AG10803 (cell line): ENCODE data around the gene ASB2.

ENCODE experiments used
- DNase-seq: peaks from one replicate; pipeline ENCODE4 v3.0.0; 2010; ENCODE audit warnings: low read depth
- H3K4me3 ChIP-seq: 2 replicates; pipeline ENCODE4 v1.5.1; 2011; ENCODE audit warnings: mild to moderate bottlenecking, low read length, control low read depth
- TF ChIP-seq, protein P1 (sequence below): conservative IDR thresholded peaks from 2 replicates; pipeline ENCODE4 v1.5.1; 2011; ENCODE audit warnings: mild to moderate bottlenecking, low read length, control low read depth, inconsistent platforms

ASB2 gene

DNA sequence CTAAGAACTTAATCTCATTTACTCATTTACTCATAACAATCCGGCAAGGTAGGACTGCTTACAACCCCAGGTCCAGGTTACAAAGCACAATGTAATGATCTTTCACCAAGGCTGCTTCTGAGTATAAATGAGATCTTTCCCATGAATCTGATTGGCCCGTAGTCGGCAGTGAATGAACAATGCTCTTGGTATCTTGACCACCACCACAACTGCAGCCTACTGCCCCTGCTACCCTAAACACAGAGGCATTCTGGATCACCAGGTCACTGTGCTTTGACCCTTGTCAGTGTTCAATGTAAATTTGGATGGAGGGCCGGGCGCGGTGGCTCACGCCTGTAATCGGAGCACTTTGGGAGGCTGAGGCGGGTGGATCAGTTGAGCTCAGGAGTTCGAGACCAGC, 33.3 kb downstream of the ASB2 start:
- H3K4me3 ChIP-seq = no peak overlapping the region
- TF ChIP-seq, protein P1, sequence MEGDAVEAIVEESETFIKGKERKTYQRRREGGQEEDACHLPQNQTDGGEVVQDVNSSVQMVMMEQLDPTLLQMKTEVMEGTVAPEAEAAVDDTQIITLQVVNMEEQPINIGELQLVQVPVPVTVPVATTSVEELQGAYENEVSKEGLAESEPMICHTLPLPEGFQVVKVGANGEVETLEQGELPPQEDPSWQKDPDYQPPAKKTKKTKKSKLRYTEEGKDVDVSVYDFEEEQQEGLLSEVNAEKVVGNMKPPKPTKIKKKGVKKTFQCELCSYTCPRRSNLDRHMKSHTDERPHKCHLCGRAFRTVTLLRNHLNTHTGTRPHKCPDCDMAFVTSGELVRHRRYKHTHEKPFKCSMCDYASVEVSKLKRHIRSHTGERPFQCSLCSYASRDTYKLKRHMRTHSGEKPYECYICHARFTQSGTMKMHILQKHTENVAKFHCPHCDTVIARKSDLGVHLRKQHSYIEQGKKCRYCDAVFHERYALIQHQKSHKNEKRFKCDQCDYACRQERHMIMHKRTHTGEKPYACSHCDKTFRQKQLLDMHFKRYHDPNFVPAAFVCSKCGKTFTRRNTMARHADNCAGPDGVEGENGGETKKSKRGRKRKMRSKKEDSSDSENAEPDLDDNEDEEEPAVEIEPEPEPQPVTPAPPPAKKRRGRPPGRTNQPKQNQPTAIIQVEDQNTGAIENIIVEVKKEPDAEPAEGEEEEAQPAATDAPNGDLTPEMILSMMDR = no peak
- DNase-seq = no peak

DNA sequence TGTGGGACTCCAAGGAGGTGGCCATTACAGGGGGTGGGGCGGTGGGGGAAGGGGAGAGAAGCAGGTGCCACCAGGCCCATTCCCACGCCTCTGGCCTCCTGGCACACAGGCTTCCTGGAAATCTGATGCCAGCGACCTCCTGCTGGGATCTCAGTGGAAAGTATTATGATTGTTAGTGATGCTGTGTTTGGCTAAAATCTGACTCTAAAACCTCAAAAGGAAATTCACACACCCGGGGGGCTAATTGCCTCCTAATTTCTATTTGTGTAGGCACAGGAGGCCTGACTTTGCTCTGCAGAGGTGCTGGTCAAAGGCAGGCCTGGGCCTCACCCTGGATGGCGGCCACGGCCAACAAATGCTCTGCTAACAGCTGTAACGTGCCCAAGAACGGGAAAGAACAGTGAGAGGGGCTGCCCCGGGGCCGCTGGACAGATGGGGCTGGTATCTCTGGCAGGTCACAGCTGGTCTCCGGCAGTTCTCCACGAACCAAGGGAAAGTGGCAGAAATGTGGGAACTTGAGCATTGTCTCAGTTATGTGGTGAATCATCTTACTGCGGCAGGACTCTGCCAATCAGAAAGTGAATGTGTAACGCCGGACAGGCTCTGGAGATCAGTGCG, 35.0 kb downstream of the ASB2 start:
- H3K4me3 ChIP-seq = no peak overlapping the region
- TF ChIP-seq, protein P1 = no peak
- peak; percentile 22 for DNase-seq

DNA sequence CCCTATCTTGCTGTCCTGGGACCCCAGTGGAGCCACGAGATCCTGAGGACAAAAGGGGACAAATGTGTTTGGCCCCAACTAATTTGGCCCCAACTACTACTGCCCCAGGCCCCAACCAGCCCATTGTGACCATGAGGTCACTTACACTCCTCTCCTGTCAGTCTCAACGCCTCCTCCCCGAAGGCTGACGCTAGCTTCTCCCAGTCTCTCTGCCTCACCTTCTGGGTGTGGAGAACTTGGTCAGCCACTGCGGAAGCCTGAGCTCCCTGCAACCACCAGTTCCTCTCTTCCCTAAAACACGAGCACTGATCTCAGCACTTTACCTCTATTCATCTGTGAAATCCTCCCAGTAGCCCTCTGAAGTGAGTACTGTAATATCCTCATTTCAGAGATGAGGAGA, 35.9 kb downstream of the ASB2 start:
- TF ChIP-seq, protein P1 = no peak
- DNase-seq = no peak
- H3K4me3 ChIP-seq = no peak overlapping the region

DNA sequence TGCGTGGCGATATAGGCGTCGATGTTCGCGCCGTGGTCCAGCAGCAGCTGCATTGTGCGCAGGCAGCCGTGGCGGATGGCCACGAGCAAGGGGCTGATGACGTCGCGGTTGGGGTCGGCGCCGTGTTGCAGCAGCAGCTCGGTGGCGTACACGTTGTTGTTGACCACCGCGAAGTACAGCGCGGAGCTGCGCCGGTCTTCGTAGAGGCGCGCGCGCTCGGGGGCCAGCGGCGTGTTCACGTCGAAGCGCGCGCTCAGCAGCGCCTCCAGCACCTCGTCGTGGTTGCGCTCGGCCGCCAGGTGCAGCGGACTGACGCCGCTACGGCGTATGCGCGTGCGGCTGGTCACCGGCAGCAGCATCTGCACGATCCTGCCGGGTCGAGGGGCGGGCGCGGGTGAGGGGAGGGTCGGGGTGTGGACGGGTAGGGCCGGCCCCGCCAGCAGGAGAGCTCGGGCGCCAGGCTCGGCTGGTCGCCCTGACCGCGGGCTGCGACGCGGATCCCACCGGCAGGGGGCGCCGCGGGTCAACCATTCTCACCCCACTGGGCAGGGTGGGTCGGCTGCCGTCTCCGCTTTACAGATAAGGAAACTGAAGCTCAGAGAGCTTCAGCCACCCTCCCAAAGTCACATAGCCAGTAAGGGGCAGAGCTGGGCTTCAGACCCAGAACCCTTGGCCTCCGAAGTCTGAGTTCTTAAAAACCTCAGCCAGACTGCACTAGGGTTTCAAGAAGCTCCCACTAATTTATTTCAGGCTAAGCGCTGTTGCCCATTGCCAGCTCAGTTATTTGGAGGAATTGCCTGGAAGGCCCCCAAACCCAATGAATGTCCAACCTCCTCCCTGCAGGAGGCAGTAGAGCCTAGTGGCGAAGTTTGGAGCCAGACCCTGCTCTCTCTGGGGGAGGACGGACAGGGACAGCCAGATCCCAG, 36.8 kb downstream of the ASB2 start:
- DNase-seq = peak; percentile 55
- TF ChIP-seq, protein P1 = peak; percentile 54
- H3K4me3 ChIP-seq = no peak overlapping the region

DNA sequence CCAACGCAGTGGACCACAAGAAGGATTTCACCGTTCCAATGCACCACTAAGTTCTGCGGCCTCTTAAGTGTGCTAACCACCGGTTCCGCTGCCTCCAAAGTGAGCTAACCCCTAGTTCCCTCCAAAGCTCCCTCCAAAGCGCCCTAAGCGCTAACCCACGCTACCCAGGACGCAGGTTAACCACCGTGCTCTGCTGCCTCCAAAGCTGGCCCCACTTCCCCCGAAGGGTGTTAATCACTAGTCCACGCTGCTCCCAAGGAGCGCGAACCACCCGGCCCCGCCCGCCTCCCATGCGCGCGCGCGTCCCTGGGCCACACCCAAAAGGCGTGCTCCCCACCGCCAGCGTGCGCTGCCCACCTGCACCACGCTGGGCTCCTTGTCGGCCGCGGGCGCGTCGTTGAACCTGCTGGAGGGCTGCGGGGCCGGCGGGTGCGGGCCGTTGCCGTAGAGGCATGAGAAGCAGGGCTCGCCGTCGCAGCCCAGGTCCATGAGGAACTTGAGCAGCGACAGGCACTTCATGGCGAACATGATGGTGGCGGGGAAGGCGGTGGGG, 37.5 kb downstream of the ASB2 start:
- TF ChIP-seq, protein P1 = no peak
- H3K4me3 ChIP-seq = no peak overlapping the region
- DNase-seq = no peak

DNA sequence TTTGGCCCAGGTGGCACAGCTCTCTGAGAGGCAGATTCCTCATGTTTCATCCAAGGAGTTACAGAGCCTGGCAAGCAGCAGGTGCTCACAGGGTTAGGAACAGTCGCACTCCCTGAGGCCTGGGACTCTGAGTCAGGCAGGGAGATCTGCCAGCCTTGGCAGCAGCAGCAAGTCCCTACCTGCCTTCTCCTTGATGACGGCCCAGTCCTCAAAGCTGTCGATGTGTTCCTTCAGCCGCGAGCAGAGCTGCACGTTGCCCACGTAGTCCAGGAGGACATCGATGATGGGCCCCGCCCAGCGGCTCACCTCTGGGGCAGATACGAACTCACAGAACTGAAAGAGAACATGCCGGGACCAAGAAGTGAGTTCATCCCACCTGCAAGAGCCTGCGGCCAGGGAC, 38.9 kb downstream of the ASB2 start:
- DNase-seq = no peak
- H3K4me3 ChIP-seq = no peak overlapping the region
- TF ChIP-seq, protein P1 = no peak

DNA sequence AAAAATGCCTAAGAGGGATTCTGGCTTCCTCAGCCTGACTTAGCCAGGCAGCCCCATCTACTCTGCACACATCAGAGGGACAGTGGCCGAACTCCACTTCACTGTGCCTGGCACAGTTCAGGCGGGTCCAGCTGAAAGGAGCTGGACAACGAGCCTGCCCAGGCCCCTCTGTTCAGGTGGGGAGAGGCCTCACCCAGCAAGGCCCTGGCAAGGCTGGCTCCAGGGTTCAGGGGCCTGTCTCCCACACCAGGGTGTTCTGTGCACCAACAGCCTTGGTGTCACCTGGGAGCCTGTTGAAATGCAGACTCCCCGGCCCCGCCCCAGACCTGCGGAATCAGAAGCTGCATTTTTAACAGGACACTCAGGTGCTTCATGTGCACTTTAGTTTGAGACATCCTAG, 39.4 kb downstream of the ASB2 start:
- TF ChIP-seq, protein P1 = no peak
- DNase-seq = no peak
- no peak overlapping the region for H3K4me3 ChIP-seq
